Liver (tissue), 9 donors: ENCODE measurements around the gene DET1. TPM values are rescaled to one million over a fixed set of nuclear protein-coding genes. Genes with fewer than 3 reads are reported as not detected.

Experiments
- DNase-seq: peaks from one replicate; pipeline ENCODE4 v3.0.0-alpha.2; 2017; ENCODE audit warnings: low spot score
- H3K27ac ChIP-seq, 2 donors: one replicate each; pipeline ENCODE4 v1.7.0; 2013; ENCODE audit warnings: inconsistent platforms in 2 of 2, low read length in 2 of 2, control low read depth in 1 of 2, low read depth in 1 of 2, mild to moderate bottlenecking in 1 of 2
- H3K27me3 ChIP-seq, 4 donors: one replicate each; pipeline versions ENCODE4 v1.6.1 to v1.7.0; 2013; ENCODE audit warnings: low read length in 3 of 4, inconsistent platforms in 1 of 4, mild to moderate bottlenecking in 1 of 4, moderate library complexity in 1 of 4; ENCODE audit not compliant: control insufficient read depth in 4 of 4, insufficient read depth in 4 of 4
- H3K36me3 ChIP-seq, 4 donors: one replicate each; pipeline versions ENCODE4 v1.6.1 to v1.7.0; 2013; ENCODE audit warnings: low read length in 3 of 4, mild to moderate bottlenecking in 3 of 4, low read depth in 1 of 4, moderate library complexity in 1 of 4; ENCODE audit not compliant: control insufficient read depth in 4 of 4, insufficient read depth in 3 of 4
- H3K4me1 ChIP-seq, 4 donors: one replicate each; pipeline versions ENCODE4 v1.6.1 to v1.7.0; 2013; ENCODE audit warnings: low read length in 3 of 4, mild to moderate bottlenecking in 3 of 4, moderate library complexity in 1 of 4; ENCODE audit not compliant: control insufficient read depth in 4 of 4, insufficient read depth in 4 of 4
- H3K4me3 ChIP-seq, 3 donors: one replicate each; pipeline versions ENCODE4 v1.6.1 to v1.7.0; 2013; ENCODE audit warnings: low read length in 3 of 3, control low read depth in 1 of 3, low read depth in 1 of 3, mild to moderate bottlenecking in 1 of 3
- H3K9ac ChIP-seq, 2 donors: one replicate each; pipeline ENCODE4 v1.7.0; 2013; ENCODE audit warnings: low read length in 2 of 2, mild to moderate bottlenecking in 2 of 2, moderate library complexity in 2 of 2, control low read depth in 1 of 2, low read depth in 1 of 2
- H3K9me3 ChIP-seq, 4 donors: one replicate each; pipeline versions ENCODE4 v1.6.1 to v1.7.0; 2013; ENCODE audit warnings: low read length in 3 of 4; ENCODE audit not compliant: control insufficient read depth in 4 of 4
- EGR1 ChIP-seq, 2 donors: IDR thresholded peaks; 2 replicates each; pipeline ENCODE4 v1.6.1; 2016 to 2018; ENCODE audit warnings: antibody characterized with exemption in 2 of 2, low read depth in 2 of 2
- FOXA1 ChIP-seq: IDR thresholded peaks from 2 replicates; pipeline ENCODE4 v1.6.1; 2016; ENCODE audit warnings: antibody characterized with exemption
- FOXA2 ChIP-seq: IDR thresholded peaks from 2 replicates; pipeline ENCODE4 v1.6.1; 2016; ENCODE audit warnings: antibody characterized with exemption
- HNF4G ChIP-seq: IDR thresholded peaks from 2 replicates; pipeline ENCODE4 v1.6.1; 2016; ENCODE audit warnings: antibody characterized with exemption
- JUND ChIP-seq, 2 donors: IDR thresholded peaks; 2 replicates each; pipeline ENCODE4 v1.6.1; 2016; ENCODE audit warnings: antibody characterized with exemption in 2 of 2
- NR2F2 ChIP-seq: IDR thresholded peaks from 2 replicates; pipeline ENCODE4 v1.6.1; 2016; ENCODE audit warnings: antibody characterized with exemption
- RAD21 ChIP-seq, 2 donors: IDR thresholded peaks; 2 replicates each; pipeline ENCODE4 v1.6.1; 2016; ENCODE audit warnings: antibody characterized with exemption in 2 of 2, mild to moderate bottlenecking in 2 of 2
- RXRA ChIP-seq, 2 donors: IDR thresholded peaks; 2 replicates each; pipeline ENCODE4 v1.6.1; 2017 to 2018; ENCODE audit warnings: antibody characterized with exemption in 2 of 2, mild to moderate bottlenecking in 1 of 2
- TAF1 ChIP-seq: conservative IDR thresholded peaks from 2 replicates; pipeline ENCODE4 v1.6.1; 2016; ENCODE audit warnings: antibody characterized with exemption, mild to moderate bottlenecking
- YY1 ChIP-seq: IDR thresholded peaks from 2 replicates; pipeline ENCODE4 v1.6.1; 2016; ENCODE audit warnings: antibody characterized with exemption, mild to moderate bottlenecking
- WGBS: extraction: QIAGEN DNeasy Blood & Tissue Kit; methylation state at CpG from one replicate; pipeline ENCODE4 v1.1.7; 2013; 5-methylcytosine and 5-hydroxymethylcytosine counted together
- polyA plus RNA-seq, 2 donors: library from polyadenylated mRNA; stranded (reverse) in 1 of 2; unstranded in 1 of 2; fragments of 200-250 nt in 1 of 2; fragments of >200 nt in 1 of 2; fragmentation: Nextera tagmentation in 1 of 2; extraction: Ambion mirVana in 1 of 2; gene quantifications; one replicate each; pipeline versions ENCODE4 v1.2.1 to v1.2.3, GENCODE V29; 2013 to 2015
- total RNA-seq, 2 donors: library from RNA; depleted of rRNA; stranded (reverse); fragments of >200 nt; gene quantifications; one replicate each; pipeline ENCODE4 v1.2.3, GENCODE V29; 2014
- TF ChIP-seq, protein P1 (sequence below): fragments of 150-350 bp; IDR thresholded peaks from 2 replicates; pipeline ENCODE4 v1.5.1; 2017; ENCODE audit warnings: improper control_type of control experiment, low read depth, low read length; ENCODE audit not compliant: missing input control
- TF ChIP-seq, protein P2 (sequence below): IDR thresholded peaks from 2 replicates; pipeline ENCODE4 v1.6.1; 2016; ENCODE audit warnings: antibody characterized with exemption
- TF ChIP-seq, protein P3 (sequence below): IDR thresholded peaks from 2 replicates; pipeline ENCODE4 v1.6.1; 2016; ENCODE audit warnings: antibody characterized with exemption
- TF ChIP-seq, protein P4 (sequence below): IDR thresholded peaks from 2 replicates; pipeline ENCODE4 v1.6.1; 2016; ENCODE audit warnings: antibody characterized with exemption
- donor health status: healthy.
- donor health status: healthy.
- donor health status: healthy.
- donor health status: healthy.
- donor health status: healthy.

DET1 gene
- total and polyA plus RNA-seq, 4 donors: 1.3 to 5.4 (median 2.4) TPM

DNA sequence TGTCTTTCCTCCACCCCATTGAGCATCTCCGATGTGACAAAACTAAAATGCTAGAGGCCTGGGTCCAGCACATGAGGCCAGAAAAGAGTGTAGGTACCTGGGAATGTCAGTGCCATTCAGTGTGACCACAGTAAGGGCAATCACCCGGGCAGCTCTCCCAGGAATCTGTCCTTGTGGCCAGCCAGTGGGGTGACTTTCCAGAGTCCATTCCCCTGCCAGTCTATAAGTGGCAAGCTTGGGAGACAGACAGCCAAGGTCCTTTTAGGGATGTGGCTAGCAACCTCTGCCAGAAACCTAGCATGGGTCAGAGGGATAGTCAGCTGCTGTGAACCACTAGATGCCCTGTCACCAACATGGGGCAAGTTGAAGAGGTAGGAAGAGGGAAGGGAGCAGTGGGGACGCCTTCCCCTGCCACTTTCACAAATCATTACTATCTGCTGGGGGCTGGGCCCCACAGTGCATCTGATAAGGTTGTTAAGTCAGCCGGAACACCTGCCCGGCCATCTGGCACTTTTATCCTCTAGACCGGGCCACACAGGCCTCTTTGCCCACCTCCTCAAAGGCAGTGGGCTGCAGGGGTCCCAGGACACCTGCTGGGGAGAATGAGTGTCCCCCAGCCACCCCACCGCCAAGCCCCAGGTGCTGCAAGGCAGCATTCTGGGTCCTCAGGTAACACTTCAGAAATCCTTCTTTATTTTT is 24.8 kb upstream of the DET1 start (continued):
- no peak for TF ChIP-seq RAD21 (IDR thresholded peaks at IDR 0.05)
- TF ChIP-seq FOXA1: no peak
- TF ChIP-seq HNF4G: no peak
- TF ChIP-seq NR2F2: no peak
- no peak for TF ChIP-seq EGR1 (IDR thresholded peaks at IDR 0.05; ENCODE audit: low read depth in 2 of 2)

DNA sequence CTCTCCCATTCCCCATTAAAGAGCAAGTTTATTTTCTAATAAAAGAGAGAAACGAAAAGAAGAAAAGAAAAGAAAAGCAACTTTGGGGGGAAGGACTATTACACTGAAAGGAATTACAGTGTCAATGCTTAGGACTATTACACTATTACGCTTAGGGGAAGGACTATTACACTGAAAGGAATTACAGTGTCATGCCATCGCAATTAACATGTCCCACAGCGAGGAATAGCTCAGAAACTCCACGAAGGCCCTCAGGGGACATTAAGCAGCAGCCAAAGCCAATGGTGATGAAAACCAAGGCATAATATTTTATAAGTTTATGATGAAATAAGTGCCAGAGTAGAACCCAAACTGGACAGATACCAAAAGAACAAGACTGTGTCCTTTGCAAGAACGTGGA is 22.1 kb upstream of the DET1 start:
- H3K4me3 ChIP-seq: no peak overlapping the region
- no peaks in the 10 kb centered on the region for H3K4me1 ChIP-seq
- WGBS: 70% methylated on average over 6 of the region's 6 CpGs
- no peak overlapping the region for H3K9ac ChIP-seq
- no peak for DNase-seq
- no peaks in the 10 kb centered on the region for H3K9me3 ChIP-seq
- H3K27ac ChIP-seq: no peak overlapping the region
- no peaks in the 10 kb centered on the region for H3K36me3 ChIP-seq
- TF ChIP-seq YY1 (no peak), EGR1 (IDR thresholded peaks at IDR 0.05; ENCODE audit: low read depth in 2 of 2) (no peak), JUND (IDR thresholded peaks at IDR 0.05) (no peak), FOXA2 (no peak), RAD21 (IDR thresholded peaks at IDR 0.05) (no peak), FOXA1 (no peak)
- TF ChIP-seq, protein P1, sequence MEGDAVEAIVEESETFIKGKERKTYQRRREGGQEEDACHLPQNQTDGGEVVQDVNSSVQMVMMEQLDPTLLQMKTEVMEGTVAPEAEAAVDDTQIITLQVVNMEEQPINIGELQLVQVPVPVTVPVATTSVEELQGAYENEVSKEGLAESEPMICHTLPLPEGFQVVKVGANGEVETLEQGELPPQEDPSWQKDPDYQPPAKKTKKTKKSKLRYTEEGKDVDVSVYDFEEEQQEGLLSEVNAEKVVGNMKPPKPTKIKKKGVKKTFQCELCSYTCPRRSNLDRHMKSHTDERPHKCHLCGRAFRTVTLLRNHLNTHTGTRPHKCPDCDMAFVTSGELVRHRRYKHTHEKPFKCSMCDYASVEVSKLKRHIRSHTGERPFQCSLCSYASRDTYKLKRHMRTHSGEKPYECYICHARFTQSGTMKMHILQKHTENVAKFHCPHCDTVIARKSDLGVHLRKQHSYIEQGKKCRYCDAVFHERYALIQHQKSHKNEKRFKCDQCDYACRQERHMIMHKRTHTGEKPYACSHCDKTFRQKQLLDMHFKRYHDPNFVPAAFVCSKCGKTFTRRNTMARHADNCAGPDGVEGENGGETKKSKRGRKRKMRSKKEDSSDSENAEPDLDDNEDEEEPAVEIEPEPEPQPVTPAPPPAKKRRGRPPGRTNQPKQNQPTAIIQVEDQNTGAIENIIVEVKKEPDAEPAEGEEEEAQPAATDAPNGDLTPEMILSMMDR: no peak
- TF ChIP-seq, protein P2, sequence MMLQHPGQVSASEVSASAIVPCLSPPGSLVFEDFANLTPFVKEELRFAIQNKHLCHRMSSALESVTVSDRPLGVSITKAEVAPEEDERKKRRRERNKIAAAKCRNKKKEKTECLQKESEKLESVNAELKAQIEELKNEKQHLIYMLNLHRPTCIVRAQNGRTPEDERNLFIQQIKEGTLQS: no peak
- TF ChIP-seq, protein P3, sequence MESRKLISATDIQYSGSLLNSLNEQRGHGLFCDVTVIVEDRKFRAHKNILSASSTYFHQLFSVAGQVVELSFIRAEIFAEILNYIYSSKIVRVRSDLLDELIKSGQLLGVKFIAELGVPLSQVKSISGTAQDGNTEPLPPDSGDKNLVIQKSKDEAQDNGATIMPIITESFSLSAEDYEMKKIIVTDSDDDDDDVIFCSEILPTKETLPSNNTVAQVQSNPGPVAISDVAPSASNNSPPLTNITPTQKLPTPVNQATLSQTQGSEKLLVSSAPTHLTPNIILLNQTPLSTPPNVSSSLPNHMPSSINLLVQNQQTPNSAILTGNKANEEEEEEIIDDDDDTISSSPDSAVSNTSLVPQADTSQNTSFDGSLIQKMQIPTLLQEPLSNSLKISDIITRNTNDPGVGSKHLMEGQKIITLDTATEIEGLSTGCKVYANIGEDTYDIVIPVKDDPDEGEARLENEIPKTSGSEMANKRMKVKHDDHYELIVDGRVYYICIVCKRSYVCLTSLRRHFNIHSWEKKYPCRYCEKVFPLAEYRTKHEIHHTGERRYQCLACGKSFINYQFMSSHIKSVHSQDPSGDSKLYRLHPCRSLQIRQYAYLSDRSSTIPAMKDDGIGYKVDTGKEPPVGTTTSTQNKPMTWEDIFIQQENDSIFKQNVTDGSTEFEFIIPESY: no peak
- TF ChIP-seq, protein P4, sequence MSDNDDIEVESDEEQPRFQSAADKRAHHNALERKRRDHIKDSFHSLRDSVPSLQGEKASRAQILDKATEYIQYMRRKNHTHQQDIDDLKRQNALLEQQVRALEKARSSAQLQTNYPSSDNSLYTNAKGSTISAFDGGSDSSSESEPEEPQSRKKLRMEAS: no peak
- peaks cover 0 to 6% (median 0%) of the 10 kb centered on the region in 4 donors for H3K27me3 ChIP-seq

DNA sequence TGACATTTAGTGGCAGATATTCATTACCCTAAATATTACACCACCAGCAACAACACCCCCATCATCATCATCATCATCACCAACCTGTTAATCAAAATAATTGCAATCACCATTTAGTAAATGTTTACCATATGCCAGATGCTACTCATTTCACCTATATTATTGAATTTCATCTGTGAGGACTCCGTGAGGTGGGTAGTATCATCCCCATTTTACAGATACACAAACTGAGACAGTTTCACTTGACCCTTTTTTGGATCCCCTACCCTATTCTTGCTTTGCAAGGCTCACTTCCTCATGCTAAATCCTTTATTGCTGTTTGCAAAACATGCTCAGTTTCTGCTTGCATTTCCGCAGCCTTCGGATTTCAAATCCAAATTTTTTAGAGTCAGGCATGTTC is 18.3 kb upstream of the DET1 start:
- Histone ChIP-seq H3K27ac (no peak overlapping the region), H3K4me1 (no peaks in the 10 kb centered on the region), H3K9me3 (no peaks in the 10 kb centered on the region), H3K27me3 (peaks cover 0 to 2% (median 0%) of the 10 kb centered on the region in 4 donors), H3K36me3 (no peaks in the 10 kb centered on the region), H3K9ac (no peak overlapping the region), H3K4me3 (no peak overlapping the region)
- no peak for TF ChIP-seq TAF1
- no peak for TF ChIP-seq RXRA (IDR thresholded peaks at IDR 0.05)
- 94% methylated on average over 3 of the region's 3 CpGs for WGBS
- no peak for DNase-seq
